Stimulated activated CD4-positive, alpha-beta T cell treated with anti-CD3 and anti-CD28 coated beads, Interleukin-15, amount 100 ng/mL, for 48 hours (primary cell): ENCODE measurements around the gene CENPU.

ENCODE experiments used
- DNase-seq, 2 donors: peaks; one replicate each; pipeline ENCODE4 v3.0.0-alpha.2; 2020; ENCODE audit warnings: low read depth in 2 of 2

CENPU gene

DNA sequence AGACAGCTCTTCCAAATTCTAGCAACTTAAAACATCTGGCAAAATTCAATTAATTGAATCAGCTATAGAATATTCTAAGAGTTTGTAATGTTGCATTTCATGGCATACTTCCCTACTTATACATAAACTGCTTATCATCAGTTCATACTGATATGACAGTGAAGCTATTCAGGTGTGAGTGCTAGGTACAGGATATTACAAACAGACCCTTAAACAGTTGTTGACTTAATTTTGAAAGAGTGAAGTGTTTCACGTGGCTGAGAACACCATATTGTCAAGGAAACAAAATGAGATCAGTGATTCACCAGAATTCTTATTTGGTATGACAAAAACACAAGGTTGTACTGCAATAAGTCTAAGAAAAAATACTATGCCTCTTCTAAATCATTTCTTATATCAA is 27.4 kb downstream of the CENPU start:
- no peak for DNase-seq

DNA sequence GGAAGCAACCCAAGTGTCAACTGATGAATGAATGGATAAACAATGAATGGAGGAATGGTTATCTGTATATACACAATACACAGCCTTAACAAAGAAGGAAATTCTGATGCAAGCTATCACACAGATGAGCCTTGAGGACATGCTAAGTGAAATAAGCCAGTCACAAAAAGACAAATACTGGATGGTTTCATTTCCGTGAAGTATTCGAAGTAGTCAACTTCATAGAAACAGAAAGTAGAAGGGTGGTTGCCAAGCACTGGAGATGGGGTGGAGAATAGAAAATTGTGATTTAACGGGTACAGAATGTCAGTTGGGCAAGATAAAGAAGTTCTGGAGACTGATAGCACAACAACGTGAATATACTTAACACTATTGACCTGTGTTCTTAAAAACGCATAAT is 28.2 kb downstream of the CENPU start:
- DNase-seq: no peak

DNA sequence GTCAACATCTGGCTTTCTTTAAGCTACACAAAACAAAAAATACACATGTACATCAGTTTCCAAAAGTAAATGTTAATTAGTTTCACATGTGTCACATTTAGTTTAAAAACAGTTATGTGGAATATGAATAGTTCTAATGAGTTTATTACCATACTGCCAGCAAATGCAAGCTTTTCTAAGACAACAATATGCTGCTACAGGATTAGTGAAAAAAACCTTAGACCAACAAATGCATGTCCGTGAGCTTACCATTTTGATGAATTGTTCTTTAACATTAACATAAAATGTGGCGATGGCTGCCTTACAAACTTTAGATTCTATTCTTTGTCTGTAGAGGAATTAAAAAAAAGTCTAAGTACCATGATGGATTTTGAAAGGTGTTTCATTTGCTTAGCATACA is 31.8 kb downstream of the CENPU start:
- DNase-seq: no peak

DNA sequence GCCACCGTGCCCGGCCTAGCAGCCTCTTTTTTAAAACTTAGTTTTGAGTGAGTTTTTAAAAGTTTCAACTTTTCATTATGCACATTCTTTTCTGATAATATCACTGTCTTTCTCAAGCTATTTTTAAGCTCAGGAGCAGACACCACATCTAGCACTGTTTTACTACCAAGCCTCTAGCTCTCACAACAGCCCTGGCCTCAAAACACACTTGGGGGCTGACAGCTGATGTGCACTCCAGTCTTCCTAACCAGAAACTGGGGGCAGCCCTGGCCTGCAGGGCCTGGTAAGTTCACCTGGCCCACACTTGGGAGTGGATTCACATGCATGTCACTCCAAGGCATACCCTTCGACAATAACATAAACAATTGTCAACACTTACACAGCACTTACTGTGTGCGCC is 34.0 kb downstream of the CENPU start:
- DNase-seq: no peak

DNA sequence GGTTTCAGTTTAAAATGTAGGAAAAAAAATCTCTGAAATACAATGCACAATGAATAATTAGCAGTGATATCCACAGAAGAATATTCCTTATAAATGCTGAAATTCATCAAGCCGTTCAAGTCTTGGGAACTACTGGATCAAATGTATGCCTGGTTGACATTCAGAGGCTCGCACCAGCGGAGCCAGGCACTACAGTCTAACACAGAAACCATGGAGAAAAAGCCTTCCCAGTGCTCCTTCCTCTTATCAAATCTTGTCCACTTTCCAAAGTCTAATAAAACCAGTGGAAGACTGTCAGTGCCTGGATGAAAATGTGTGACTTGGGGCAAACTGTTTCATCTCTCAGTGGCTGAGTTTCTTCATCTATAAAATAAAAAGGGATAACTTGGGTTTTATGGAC is 35.9 kb downstream of the CENPU start:
- DNase-seq: no peak

DNA sequence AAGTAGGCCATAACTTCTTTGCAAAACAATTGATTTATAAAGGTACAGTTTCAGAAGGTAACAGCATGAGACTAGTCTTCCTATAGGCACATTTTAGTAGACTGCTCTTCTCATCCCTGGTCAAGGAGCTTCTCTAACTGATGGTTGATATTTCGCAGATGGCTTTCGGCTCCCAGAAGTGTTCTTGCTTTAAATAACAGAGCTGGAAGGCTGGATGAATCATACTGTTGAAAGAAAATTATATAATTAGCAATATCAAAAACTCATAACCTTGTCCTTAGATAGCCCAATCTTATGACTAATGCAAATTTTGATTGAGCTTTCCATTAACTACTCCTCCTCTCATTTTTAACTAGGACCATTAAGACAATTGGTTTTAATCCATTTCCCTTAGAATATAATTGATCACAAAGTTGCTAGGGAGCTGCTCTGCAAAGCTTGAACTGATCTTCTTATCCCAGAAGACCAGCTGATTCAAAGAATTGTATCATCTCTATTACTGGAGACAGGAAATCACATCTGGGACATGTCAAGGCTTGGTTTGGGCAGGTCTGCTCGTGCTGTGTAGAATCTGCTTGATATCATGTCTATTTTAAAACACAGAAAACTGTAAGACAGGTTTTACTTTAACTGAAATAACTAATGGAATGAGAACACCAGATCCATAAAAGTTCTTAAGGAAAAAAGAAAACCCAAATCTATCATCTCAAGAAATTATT is 38.6 kb downstream of the CENPU start:
- no peak for DNase-seq

DNA sequence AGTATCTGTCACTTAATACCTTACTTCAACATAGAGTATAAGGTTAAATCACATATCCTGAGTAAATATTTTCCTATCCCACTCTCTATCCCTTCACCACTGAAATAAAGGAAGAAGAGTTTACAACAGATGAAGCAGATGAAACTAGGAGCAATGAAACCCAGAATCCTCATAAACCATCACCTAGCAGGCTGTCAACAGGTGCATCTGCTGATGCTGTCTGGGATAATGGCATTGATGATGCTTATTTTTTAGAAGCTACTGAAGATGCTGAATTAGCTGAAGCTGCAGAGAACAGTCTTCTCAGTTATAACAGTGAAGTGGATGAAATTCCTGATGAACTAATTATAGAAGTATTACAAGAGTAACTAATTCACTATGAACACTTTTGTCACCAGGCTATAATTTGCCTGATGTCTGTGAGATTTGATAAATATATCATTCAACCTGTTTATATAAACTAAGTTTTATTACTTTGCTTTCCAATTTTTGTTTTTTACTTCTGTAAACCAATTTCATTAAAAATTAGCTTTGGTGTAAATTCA is 39.4 kb downstream of the CENPU start:
- no peak for DNase-seq

DNA sequence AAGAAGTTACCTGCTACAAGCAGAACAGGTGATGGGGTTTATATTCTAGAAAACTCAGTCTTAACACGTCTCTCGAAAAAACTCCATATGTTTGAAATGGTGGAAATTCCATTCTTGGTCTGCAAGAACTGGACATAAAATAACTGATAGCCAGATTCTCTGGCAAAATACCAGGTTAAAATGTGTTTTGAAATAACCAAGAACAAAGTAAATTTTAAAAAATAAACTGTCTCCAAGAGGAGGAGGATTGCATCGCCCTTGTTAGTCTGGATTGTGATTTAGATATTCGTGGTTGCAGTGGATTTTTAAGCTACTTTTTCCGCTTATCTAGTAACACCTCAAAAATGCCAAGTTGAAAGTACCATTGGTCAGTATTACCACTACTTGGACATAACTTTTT is 40.8 kb downstream of the CENPU start:
- DNase-seq: no peak

DNA sequence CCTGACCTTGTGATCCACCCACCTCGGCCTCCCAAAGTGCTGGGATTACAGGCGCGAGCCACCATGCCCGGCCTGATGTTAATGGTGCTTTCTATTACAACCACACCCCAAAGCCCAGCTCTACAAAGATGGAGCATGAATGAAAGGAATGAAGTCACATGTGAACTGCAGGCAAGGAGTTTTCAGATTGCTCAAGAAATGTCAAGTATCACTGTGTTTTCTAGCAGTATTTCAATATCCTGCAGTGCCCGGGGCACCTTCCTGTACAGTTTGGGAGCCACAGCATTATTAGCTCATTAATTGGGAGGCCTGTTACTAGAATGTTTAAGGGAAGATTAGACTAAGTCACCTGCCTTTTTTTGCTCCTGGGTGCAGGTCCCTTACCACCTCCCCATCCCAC is 44.2 kb downstream of the CENPU start:
- no peak for DNase-seq

DNA sequence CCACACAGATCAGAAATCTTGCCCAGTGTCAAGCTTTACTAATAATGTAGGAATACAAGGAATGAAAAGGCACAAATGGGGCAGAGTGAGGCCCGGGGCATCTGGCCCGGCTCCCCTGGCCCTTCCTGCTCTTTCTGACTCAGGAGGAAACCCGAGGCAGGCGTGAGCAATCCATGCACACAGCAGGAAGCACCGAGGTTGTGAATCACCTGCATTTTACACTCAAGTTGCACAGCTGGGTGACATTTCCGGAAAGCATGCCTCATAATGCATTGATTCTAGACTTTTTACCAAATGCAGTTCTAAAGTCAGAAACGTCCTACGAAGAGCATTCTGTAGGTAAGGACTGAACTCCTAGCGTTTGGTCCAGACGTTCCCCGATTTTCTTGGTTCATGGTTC is 45.4 kb downstream of the CENPU start:
- peak; percentile 22 to 39 for DNase-seq

DNA sequence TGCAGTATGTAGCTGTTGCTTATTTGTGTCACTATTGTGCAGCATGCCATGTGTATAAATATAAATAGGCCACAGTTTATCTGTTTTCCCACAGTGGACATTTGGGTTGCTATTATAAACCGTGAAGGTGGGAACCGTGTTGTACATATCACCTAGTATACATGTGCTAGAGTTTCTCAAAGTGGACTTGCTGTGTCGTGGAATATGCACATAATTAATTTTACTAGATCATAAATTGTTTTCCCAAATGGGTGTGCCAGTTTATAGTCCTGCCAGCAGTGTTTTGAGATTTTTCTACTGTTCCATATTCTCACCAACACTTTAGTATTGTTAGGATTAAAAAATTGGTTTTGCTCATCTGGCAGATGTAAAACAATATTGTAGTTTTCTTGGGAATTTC is 45.9 kb downstream of the CENPU start:
- no peak for DNase-seq

DNA sequence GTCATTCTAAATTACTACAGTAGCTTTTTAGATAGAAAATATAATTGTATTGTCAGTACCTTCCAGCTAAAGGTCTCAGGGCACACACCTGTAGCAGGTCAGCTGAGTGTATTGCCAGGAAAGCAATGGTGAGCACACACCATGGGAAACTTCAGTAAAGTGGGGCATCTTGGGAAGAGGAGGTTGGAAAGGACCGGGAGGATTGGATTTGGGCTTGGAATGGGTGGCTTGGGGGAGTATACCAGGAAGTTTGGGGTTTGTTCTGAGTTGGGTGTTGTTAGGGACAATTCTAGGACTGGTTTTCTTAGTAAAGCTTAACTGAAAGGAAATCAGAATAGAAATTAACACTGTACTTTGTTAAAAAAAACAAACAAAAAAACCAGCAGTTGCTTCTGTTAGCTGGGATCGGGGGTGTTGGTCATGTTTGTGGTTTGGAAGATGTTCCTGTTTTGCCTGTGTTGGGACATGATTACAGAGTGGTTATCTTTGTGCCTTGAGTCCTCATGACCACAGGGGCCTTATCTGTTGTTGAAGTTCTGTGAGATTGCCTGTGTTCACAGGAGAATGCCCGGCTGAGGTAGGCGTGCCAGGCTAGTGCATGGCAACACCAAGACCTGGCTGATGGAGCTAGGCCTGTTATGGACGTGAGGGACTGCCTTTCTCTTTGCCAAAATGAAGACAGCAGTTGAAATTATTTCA is 49.3 kb downstream of the CENPU start:
- DNase-seq: no peak

DNA sequence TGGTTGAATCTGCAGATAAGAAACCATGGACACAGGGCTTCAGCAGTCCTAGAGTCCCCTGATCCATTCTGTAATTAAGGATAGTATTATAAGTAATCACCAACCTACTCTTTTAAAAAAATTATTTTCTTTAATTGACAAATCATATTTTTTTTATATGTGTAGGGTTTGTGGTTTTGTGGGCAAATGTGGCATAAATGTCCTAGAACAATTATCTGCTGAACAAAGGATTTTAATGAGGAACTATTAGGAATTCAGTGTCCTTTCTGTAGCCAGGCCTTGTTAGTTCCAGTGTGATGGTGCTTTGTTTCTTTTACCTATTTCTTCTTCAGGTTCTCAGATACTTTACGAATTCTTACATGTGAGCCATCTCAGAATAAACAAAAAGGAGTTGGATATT is 52.0 kb downstream of the CENPU start:
- no peak for DNase-seq

DNA sequence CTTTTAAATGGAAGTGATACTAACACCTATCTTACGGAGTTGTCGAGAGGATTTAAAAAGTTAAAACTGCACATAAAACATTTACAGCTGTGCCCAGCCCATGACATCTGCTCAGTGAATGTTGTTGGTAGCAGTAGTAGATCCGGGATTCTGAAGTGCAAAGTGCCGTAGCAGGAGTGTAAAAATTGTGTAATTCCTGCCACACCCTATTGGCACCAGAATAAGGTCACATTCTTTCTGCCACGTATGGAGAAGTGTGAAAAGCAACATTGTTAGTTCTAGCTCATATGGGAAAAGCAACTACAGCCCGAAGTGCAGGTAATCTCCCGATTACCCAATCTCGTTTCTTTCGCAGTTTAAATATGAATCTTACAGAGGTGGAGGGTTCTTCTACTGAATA is 53.2 kb downstream of the CENPU start:
- no peak for DNase-seq

DNA sequence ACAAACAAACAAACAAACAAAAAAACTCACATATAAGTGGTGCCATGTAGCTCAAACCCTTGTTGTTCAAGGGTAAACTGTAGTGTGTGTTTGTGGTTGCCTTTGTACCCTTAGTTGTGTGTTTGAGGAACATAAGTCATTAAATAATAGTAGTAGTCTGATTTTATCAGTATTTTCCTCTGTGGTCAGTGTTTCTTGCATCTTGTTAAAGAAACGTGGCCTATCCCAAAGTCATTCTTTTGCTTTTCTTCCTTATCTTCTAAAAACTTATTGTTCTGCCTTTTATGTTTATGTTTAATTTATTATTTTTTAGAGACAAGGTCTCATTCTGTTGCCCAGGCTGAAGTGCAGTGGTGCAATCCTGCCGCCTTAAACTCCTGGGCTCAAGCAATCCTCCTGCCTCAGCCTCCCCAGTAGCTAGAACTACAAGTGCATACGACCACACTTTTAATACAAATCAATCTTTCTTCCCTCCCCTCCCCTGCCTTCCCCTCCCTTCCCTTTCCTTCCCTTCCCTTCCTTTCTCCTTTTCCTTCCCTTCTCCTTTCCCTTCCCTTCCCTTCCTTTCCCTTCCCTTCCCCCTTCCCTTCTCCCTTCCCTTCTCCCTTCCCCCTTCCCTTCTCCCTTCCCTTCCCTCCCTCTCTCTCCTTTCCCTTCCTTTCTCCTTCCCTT is 57.9 kb downstream of the CENPU start:
- DNase-seq: no peak

DNA sequence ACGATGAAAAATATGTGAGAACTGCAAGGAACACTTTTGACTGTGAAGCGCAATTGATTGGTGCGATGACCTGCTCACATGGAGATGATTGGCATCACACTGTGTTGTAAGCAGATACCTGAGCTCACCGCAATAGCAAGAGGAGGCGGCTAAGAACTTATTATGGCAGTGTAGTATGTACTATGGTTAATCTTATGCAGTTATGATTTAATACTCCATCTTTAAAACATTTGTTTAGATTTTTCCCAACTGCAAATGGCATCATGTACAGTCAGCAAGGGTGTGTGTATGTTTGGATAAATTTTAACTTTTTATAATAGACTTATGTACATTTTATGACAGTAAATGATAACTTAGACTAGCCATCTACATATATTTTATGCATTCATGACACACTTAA is 58.9 kb downstream of the CENPU start:
- no peak for DNase-seq

DNA sequence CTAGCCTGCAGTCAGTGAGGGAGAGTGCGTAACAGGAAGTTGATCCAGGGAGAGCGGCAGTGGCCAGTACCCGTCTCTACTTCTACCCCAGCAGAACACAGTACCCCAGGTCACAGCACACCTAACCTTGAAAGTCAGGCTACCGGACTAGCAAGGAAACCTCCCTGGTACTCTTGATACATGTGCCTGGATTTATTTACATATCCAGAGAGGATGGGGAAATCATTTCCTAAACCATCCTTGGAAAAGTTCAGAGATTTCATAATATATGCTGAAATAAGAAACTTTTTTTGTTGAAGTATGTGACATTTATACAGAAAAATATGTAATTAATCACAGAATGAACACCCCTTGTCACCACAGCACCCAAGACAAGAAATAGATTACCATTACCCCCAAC is 59.9 kb downstream of the CENPU start:
- DNase-seq: no peak

DNA sequence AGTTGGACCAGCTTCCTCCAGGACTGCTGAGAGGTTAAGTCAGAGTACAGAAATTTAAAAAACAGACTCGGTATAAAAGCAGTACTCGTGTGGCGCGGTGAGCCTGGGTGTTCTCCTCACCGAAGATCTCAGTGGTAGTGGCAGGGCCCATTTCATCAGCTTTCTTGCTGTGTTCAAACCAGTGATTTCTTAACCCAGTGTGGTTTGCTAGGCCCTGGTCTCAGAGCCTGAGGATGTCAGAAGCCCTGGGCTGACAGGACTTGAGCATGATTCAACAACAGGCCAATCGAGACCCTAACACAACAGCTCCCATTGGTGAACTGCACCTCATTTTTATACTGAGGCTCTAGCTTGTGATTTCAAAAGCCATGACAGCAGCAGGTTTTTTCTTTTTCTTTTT is 61.2 kb downstream of the CENPU start:
- DNase-seq: no peak

DNA sequence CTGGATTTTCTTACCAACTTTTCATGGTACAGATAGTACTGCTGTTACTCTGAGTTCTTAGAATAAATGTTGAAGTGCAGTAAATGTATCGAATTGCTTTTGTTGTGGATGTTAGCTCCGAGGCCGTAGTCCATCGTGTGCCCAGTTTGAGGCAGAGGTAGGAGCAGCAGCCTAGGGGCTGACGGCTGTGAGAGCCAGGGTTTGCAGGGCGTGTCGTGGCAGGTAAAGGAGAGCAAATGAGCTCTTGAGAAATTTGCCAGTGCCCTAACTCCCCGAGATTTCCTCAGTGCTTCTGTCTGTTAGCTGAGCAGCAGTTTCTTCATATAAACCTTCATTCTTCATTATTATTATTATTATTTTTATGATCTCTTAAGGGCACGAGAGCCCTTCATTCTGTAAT is 62.8 kb downstream of the CENPU start:
- no peak for DNase-seq

DNA sequence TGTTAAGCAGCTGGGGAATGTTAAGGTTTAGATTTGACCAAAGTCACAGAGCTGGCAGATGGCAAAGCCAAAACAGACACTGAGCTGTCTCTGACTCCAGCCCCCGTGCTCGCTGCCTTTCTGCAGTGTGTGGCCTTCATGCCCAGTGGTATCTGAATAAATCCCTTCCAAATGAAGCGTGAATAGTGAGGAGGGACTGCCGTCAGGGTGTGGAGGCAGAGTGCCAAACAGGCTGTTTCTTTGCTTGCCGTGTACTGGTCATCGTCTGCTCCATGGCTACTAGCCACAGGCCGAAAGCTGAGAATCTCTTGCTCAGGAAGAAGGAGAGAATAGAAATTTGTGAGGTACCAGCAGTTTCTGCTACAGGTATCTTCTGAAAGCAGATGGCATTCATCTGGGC is 64.6 kb downstream of the CENPU start:
- no peak for DNase-seq

DNA sequence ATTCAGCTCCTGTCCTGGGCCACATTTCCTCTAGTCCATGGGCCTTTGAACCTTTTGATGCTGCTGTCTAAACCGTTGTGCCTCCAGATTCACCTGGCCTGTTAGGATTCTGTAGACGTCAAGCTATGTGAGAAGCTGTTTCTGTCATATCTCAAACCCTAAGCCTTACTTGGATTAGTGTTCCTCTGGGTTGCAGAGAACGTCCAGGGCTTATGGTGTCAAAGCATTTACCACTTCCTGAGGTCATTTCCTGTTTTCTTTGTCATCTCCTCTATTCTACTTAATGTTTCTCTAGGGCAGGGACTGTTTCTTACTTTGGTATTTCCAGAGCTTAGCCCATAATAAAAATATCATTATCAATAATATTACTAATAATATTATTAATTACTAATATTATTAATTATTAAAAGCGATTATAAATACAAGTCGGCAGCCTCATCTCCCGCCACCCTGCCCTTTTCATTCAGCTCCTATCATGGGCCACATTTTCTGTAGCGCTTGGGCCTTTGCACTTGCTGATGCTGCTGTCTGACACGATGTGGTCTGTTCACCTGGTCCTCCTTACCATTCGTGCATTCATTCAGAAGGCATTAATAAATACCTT is 65.3 kb downstream of the CENPU start:
- DNase-seq: no peak

DNA sequence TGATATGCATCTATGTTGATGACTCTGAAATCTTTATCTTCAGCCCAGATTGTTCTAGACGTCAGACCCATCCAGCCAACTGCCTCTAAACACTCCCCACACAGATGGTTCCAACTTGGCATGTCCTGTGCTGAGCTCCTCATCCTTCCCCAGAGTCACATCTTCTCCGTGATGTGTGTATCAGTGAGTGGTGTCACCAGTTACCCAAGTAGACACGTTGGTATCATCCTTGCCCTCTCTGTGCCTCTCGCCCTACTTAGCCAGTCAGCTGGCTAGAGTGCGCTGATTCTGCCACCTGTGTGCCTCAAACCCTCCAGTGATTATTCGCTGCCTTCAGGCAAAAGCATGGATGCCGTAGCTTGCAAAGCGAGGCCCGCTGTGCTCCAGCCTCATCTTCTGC is 65.8 kb downstream of the CENPU start:
- no peak for DNase-seq

DNA sequence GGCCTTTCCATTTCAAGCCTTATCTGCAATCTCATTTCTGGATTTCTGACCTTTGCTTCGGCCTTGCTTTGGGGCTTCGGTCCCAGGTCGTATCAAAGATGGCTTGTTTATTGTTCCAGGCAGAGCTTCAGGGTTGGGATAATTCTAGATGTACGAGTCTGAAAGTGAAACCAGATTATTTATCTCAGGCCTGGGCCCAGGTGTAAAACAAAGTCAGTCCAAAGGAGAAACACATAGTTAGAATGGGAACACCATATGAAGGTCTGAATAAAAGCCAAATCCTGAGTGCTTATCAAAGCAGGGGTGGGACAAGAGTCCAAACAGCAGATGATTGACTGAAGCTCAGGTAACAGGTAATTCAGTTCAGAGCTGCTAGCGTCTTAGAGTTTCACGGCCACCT is 67.2 kb downstream of the CENPU start:
- no peak for DNase-seq
